Nephron progenitor cell (in vitro differentiated cells): ENCODE data around the gene BTLA.

Experiments
- DNase-seq: peaks from one replicate; pipeline ENCODE4 v3.0.0; 2021
- H3K27ac Mint-ChIP-seq: 2 replicates; pipeline ENCODE4 v1.8.0; 2021; ENCODE audit warnings: mild to moderate bottlenecking, moderate library complexity, mixed read lengths
- H3K27me3 Mint-ChIP-seq: 2 replicates; pipeline ENCODE4 v1.8.0; 2021; ENCODE audit warnings: mild to moderate bottlenecking, low read depth, mixed read lengths; ENCODE audit not compliant: poor library complexity
- H3K36me3 Mint-ChIP-seq: 2 replicates; pipeline ENCODE4 v1.8.0; 2021; ENCODE audit warnings: low read depth, mixed read lengths
- H3K4me1 Mint-ChIP-seq: 2 replicates; pipeline ENCODE4 v1.8.0; 2021; ENCODE audit warnings: mixed read lengths
- H3K4me3 Mint-ChIP-seq: 2 replicates; pipeline ENCODE4 v1.8.0; 2021; ENCODE audit warnings: mild to moderate bottlenecking, moderate library complexity, mixed read lengths
- H3K9me3 Mint-ChIP-seq: 2 replicates; pipeline ENCODE4 v1.8.0; 2021; ENCODE audit warnings: mild to moderate bottlenecking, moderate library complexity, mixed read lengths
- CTCF ChIP-seq: fragments of 200-600 bp; sonication (generic); IDR thresholded peaks from 2 replicates; pipeline ENCODE4 v1.5.0; 2021; ENCODE audit warnings: antibody characterized with exemption

The BTLA gene

DNA sequence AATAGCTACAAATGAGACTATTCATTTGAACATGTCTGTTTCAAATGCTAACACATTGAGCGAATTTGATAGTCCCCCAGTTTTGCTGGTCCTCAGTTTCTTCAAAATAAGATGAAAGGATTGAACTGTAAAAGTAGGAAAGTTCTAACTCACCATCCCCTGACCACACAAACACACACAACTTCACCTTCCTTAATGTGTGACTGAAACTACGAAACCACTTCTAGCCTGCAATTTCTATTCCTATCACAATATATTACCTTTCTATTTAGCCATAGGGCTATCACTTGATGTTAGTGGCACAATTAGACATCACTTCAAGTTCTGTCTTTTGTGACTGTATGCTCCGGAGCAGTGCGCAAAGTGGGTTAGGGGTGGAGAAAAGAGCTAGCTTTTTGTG lies 14.9 kb downstream of the BTLA start:
- H3K4me3 Mint-ChIP-seq, result no peak overlapping the region
- no peaks in the 10 kb centered on the region for H3K4me1 Mint-ChIP-seq
- no peaks in the 10 kb centered on the region for H3K9me3 Mint-ChIP-seq
- DNase-seq, result no peak
- H3K27ac Mint-ChIP-seq, result no peak overlapping the region
- H3K36me3 Mint-ChIP-seq, result no peaks in the 10 kb centered on the region
- TF ChIP-seq CTCF, result no peak
- peaks cover 3% of the 10 kb centered on the region for H3K27me3 Mint-ChIP-seq

GRCh38 chr3:112482675-112483074 lies 16.6 kb downstream of the BTLA start:
- H3K27me3 Mint-ChIP-seq, result peaks cover 3% of the 10 kb centered on the region
- H3K4me3 Mint-ChIP-seq, result no peak overlapping the region
- TF ChIP-seq CTCF, result no peak
- DNase-seq, result no peak
- no peaks in the 10 kb centered on the region for H3K36me3 Mint-ChIP-seq
- H3K4me1 Mint-ChIP-seq, result no peaks in the 10 kb centered on the region
- H3K9me3 Mint-ChIP-seq, result no peaks in the 10 kb centered on the region
- no peak overlapping the region for H3K27ac Mint-ChIP-seq

DNA sequence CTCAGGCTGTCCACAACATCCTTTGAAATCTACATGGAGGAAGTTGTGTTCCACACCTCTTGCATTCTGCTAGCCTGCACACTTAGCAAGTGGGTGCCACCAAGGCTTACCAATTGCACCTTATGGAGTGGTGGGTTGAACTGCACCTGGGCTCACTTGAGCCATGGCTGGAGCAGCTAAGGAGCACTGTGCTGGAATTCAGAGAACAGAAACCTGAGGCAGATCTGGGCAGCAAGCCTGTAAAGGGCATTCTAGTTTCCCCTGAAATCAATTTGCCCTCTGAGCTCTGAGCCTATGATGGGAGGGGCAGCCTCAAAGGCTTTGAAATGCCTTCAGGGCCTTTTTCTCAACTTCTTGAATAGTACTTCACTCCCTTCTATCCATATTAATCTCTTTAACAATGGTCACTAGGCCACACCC lies 18.0 kb downstream of the BTLA start:
- no peak for TF ChIP-seq CTCF
- H3K4me1 Mint-ChIP-seq, result no peaks in the 10 kb centered on the region
- peaks cover 3% of the 10 kb centered on the region for H3K27me3 Mint-ChIP-seq
- H3K27ac Mint-ChIP-seq, result no peak overlapping the region
- no peaks in the 10 kb centered on the region for H3K36me3 Mint-ChIP-seq
- no peak overlapping the region for H3K4me3 Mint-ChIP-seq
- DNase-seq, result no peak
- H3K9me3 Mint-ChIP-seq, result no peaks in the 10 kb centered on the region

GRCh38 chr3:112477891-112478290 lies 21.4 kb downstream of the BTLA start:
- no peak for TF ChIP-seq CTCF
- no peaks in the 10 kb centered on the region for H3K27me3 Mint-ChIP-seq

DNA sequence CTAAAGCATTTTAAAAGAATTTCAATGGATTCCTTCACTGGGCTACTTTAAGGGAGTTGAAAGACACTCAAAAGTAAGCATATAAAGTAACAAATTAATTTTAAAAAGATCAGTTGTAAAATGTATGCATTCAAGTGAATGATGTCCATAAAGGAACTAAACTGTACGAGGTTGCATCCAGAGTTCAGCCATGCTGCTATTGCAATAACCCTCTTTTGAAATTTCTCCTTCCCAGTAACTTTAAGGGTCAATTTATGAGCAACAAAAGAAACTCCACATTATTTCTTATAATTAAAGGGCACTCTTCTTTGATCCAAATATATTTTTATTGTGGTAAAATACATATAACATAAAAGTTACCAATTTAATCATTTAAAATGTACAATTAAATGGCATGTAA lies 22.9 kb downstream of the BTLA start:
- H3K9me3 Mint-ChIP-seq, result no peaks in the 10 kb centered on the region
- no peak for DNase-seq
- H3K4me1 Mint-ChIP-seq, result no peaks in the 10 kb centered on the region

More at GRCh38 chr3:112477891-112478290, 21.4 kb downstream of the BTLA start:
- Mint-ChIP-seq H3K27ac (no peak overlapping the region), H3K9me3 (no peaks in the 10 kb centered on the region), H3K36me3 (no peaks in the 10 kb centered on the region), H3K4me1 (no peaks in the 10 kb centered on the region), H3K4me3 (no peak overlapping the region)
- no peak for DNase-seq

More for the DNA sequence above, 22.9 kb downstream of the BTLA start:
- Mint-ChIP-seq H3K27ac (no peak overlapping the region), H3K36me3 (no peaks in the 10 kb centered on the region), H3K27me3 (no peaks in the 10 kb centered on the region), H3K4me3 (no peak overlapping the region)
- no peak for TF ChIP-seq CTCF
